ENCODE results near the gene CALN1.
"Not testable (repeated sequence)": the region's sequence is repeated elsewhere in the genome, so short reads cannot be mapped to it uniquely, and the experiment has no call there.

DNA sequence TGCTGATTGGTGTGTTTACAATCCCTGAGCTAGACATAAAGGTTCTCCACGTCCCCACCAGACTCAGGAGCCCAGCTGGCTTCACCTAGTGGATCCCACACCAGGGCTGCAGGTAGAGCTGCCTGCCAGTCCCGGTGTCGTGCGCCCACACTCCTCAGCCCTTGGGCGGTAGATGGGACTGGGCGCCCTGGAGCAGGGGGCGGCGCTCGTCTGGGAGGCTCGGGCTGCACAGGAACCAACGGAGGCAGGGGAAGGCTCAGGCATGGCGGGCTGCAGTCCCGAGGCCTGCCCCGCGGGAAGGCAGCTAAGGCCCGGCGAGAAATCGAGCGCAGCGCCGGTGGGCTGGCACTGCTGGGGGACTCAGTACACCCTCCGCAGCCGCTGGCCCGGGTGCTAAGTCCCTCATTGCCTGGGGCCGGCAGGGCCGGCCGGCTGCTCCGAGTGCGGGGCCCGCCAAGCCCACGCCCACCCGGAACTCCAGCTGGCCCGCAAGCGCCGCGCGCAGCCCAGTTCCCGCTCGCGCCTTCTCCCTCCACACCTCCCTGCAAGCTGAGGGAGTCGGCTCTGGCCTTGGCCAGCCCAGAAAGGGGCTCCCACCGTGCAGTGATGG is 674.1 kb downstream of the CALN1 start:
- TF ChIP-seq CTCF (IDR thresholded peaks at IDR 0.05); ZFX (IDR thresholded peaks at IDR 0.05; ENCODE audit: borderline replicate concordance): not testable (repeated sequence)

Measured in 22Rv1 (cell line).